ENCODE measurements around the gene DMD.

- TF ChIP-seq CTCF (conservative IDR thresholded peaks at IDR 0.05 in 1 of 2, IDR thresholded peaks at IDR 0.05 in 1 of 2; ENCODE audit: low read depth in 1 of 2, low read length in 2 of 2) (no peak), EZH2 (IDR thresholded peaks at IDR 0.05; ENCODE audit: low read length, missing control alignments) (no peak)
Observed at GRCh38 chrX:31929366-31929765, 1282.0 kb downstream of the DMD start.
